ENCODE measurements around the gene TBC1D14.

TBC1D14 gene

DNA sequence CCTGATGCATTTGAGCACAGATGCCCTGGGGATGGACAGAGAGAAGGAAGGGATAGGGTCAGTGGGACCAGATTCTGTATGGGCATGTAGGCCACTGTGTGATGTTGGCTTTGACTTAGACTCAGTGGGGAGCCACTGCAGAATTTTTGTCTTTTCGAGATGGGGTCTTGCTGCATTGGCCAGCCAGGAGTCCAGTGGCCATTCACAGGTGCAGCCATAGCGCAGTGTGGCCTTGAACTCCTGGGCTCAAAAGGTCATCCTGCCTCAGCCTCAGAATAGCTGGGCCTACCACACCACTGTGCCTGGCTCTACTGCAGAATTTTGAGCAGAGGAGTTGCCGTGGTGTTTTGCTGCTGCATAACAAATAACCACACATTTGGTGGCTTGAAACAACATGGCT, 22.8 kb downstream of the TBC1D14 start:
- TF ChIP-seq POLR2AphosphoS5 (IDR thresholded peaks at IDR 0.05; ENCODE audit: low read depth, low read length) (no peak), FOXP2 (optimal IDR thresholded peaks at IDR 0.05; ENCODE audit: borderline replicate concordance, extremely low read depth, extremely low read length, insufficient read depth) (no peak), TAF1 (IDR thresholded peaks at IDR 0.05; ENCODE audit: borderline replicate concordance, insufficient read depth, low read length) (no peak), SIN3A (IDR thresholded peaks at IDR 0.05; ENCODE audit: borderline replicate concordance, insufficient read depth, low read length) (no peak)
- TF ChIP-seq, protein P1, sequence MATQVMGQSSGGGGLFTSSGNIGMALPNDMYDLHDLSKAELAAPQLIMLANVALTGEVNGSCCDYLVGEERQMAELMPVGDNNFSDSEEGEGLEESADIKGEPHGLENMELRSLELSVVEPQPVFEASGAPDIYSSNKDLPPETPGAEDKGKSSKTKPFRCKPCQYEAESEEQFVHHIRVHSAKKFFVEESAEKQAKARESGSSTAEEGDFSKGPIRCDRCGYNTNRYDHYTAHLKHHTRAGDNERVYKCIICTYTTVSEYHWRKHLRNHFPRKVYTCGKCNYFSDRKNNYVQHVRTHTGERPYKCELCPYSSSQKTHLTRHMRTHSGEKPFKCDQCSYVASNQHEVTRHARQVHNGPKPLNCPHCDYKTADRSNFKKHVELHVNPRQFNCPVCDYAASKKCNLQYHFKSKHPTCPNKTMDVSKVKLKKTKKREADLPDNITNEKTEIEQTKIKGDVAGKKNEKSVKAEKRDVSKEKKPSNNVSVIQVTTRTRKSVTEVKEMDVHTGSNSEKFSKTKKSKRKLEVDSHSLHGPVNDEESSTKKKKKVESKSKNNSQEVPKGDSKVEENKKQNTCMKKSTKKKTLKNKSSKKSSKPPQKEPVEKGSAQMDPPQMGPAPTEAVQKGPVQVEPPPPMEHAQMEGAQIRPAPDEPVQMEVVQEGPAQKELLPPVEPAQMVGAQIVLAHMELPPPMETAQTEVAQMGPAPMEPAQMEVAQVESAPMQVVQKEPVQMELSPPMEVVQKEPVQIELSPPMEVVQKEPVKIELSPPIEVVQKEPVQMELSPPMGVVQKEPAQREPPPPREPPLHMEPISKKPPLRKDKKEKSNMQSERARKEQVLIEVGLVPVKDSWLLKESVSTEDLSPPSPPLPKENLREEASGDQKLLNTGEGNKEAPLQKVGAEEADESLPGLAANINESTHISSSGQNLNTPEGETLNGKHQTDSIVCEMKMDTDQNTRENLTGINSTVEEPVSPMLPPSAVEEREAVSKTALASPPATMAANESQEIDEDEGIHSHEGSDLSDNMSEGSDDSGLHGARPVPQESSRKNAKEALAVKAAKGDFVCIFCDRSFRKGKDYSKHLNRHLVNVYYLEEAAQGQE (IDR thresholded peaks at IDR 0.05; ENCODE audit: insufficient read depth in 1 of 2, low read depth in 2 of 2, low read length in 2 of 2): no peak

DNA sequence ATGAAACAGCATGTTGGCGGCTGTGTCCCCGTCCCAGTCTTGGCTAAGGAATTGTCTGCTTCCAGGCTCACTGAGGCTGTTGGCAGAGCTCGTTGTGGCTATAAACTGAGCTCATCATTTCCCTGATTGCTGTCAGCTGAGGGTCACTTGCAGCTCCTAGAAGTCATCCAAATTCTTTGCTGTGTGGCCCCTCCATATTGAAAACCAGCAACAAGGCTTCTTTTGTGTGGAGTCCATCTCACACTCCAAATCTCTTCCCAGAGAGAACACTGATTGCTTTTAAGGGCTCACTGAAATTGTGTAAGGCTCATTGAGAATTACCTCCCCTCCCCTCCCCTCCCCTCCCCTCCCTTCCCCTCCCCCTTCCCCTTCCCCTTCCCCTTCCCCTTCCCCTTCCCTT, 23.3 kb downstream of the TBC1D14 start:
- TF ChIP-seq, protein P1 (IDR thresholded peaks at IDR 0.05; ENCODE audit: insufficient read depth in 1 of 2, low read depth in 2 of 2, low read length in 2 of 2): no peak

DNA sequence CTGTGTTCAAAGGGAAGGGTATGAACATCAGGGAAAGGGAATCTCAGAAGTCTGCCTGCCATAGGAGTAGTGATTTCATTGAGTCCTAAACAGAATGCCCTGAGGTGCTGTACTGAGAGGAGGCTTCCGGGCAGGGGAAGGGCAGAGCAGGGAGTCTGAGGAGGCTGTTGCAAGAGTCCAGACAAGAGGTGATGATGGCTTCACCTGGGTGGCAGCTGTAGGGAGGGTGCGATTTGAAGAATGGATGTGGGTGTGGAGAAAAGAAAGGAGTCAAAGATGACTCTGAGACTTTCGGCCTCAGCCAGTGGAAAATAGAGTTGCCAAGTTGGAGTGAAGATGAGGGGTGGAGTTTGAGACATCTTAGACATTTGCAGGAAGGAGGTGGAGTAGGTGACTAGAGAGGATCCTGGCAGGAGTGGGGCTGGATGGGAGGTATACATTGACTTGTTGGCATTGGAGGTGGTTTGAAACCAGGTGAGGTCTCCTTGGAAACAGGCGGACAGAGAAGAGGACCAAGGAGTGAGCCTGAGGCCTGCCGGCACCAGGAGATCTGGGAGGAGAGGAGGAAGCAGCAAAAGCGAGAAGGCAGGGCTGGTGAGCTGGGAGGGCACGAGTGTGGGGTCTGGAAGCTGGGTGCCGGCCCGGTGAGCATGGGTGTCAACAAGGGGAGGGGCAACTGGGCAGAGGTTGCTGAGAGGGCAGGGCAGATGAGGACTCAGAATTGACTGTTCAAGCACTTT, 24.2 kb downstream of the TBC1D14 start:
- TF ChIP-seq SIN3A (IDR thresholded peaks at IDR 0.05; ENCODE audit: borderline replicate concordance, insufficient read depth, low read length) (no peak), TAF1 (IDR thresholded peaks at IDR 0.05; ENCODE audit: borderline replicate concordance, insufficient read depth, low read length) (no peak), FOXP2 (optimal IDR thresholded peaks at IDR 0.05; ENCODE audit: borderline replicate concordance, extremely low read depth, extremely low read length, insufficient read depth) (no peak), POLR2AphosphoS5 (IDR thresholded peaks at IDR 0.05; ENCODE audit: low read depth, low read length) (no peak)
- TF ChIP-seq, protein P1 (IDR thresholded peaks at IDR 0.05; ENCODE audit: insufficient read depth in 1 of 2, low read depth in 2 of 2, low read length in 2 of 2): no peak

DNA sequence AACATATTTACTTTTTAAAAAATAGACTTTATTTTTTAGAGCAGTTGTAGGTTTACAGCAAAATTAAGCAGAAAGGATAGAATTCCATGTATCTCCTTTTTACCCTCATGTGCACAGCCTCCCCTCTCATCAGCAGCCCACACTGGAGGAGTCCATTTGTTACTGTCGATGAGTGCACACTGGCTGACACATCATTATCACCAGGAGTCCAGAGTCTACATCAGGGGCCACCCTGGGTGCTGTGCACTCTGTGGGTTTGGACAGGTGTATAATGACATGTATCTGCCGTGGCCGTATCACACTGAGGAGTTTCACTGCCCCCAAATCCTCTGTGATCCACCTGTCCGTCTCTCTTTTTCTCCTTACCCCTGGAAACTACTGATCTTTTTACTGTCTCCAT, 26.3 kb downstream of the TBC1D14 start:
- TF ChIP-seq SIN3A (IDR thresholded peaks at IDR 0.05; ENCODE audit: borderline replicate concordance, insufficient read depth, low read length) (no peak), FOXP2 (optimal IDR thresholded peaks at IDR 0.05; ENCODE audit: borderline replicate concordance, extremely low read depth, extremely low read length, insufficient read depth) (no peak), TAF1 (IDR thresholded peaks at IDR 0.05; ENCODE audit: borderline replicate concordance, insufficient read depth, low read length) (no peak), POLR2AphosphoS5 (IDR thresholded peaks at IDR 0.05; ENCODE audit: low read depth, low read length) (no peak)
- TF ChIP-seq, protein P1 (IDR thresholded peaks at IDR 0.05; ENCODE audit: insufficient read depth in 1 of 2, low read depth in 2 of 2, low read length in 2 of 2): no peak

DNA sequence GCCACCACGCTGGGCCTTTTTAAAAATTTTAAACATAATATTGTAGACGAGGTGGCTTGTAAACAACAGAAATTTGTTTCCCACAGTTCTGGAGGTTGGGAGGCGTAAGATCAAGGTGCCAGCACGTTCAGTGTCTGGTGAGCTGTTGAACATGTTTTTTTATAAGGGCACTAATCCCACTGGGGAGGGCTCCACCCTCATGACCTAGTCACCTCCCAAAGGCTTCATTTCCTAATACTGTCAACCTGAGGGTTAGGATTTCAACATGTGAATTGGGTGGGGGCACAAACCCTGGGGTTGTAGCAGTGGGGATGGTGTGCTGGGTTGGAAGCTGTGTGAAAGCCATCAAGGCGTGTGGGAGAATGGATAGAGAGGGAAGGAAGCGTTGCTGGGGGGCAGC, 27.6 kb downstream of the TBC1D14 start:
- TF ChIP-seq, protein P1 (IDR thresholded peaks at IDR 0.05; ENCODE audit: insufficient read depth in 1 of 2, low read depth in 2 of 2, low read length in 2 of 2): no peak
- TF ChIP-seq TAF1 (IDR thresholded peaks at IDR 0.05; ENCODE audit: borderline replicate concordance, insufficient read depth, low read length) (no peak), FOXP2 (optimal IDR thresholded peaks at IDR 0.05; ENCODE audit: borderline replicate concordance, extremely low read depth, extremely low read length, insufficient read depth) (no peak), POLR2AphosphoS5 (IDR thresholded peaks at IDR 0.05; ENCODE audit: low read depth, low read length) (no peak), SIN3A (IDR thresholded peaks at IDR 0.05; ENCODE audit: borderline replicate concordance, insufficient read depth, low read length) (no peak)

Data from PFSK-1 (cell line).